ENCODE measurements around the gene ZNF181.
A peak's percentile ranks its signal among the peaks of the same experiment; 100 is the strongest.

Gene ZNF181

GRCh38 chr19:34767951-34768350, 33.9 kb downstream of the ZNF181 start:
- TF ChIP-seq POLR2AphosphoS5 (IDR thresholded peaks at IDR 0.05; ENCODE audit: low read depth, low read length) (no peak), FOXP2 (optimal IDR thresholded peaks at IDR 0.05; ENCODE audit: borderline replicate concordance, extremely low read depth, extremely low read length, insufficient read depth) (no peak), SIN3A (IDR thresholded peaks at IDR 0.05; ENCODE audit: borderline replicate concordance, insufficient read depth, low read length) (no peak), TAF1 (IDR thresholded peaks at IDR 0.05; ENCODE audit: borderline replicate concordance, insufficient read depth, low read length) (no peak), REST (IDR thresholded peaks at IDR 0.05; ENCODE audit: insufficient read depth in 1 of 2, low read depth in 2 of 2, low read length in 2 of 2) (no peak)

- no peak for TF ChIP-seq REST (IDR thresholded peaks at IDR 0.05; ENCODE audit: insufficient read depth in 1 of 2, low read depth in 2 of 2, low read length in 2 of 2)
- peak; percentile 76 for TF ChIP-seq POLR2AphosphoS5 (IDR thresholded peaks at IDR 0.05; ENCODE audit: low read depth, low read length)
- TF ChIP-seq FOXP2 (optimal IDR thresholded peaks at IDR 0.05; ENCODE audit: borderline replicate concordance, extremely low read depth, extremely low read length, insufficient read depth) = peak; percentile 71
- TF ChIP-seq TAF1 (IDR thresholded peaks at IDR 0.05; ENCODE audit: borderline replicate concordance, insufficient read depth, low read length) = peak; percentile 80; the same call in 1 of the 2 replicates
- peak; percentile 52; the same call in 1 of the 2 replicates for TF ChIP-seq SIN3A (IDR thresholded peaks at IDR 0.05; ENCODE audit: borderline replicate concordance, insufficient read depth, low read length)
Measured at GRCh38 chr19:34772697-34773554, 38.9 kb downstream of the ZNF181 start, which contains the start of gene ZNF599. Gene ZNF599, minus strand, starts transcription at chr19:34773215. Its CDS starts 374 bp downstream, at chr19:34772841.

GRCh38 chr19:34773555-34773864, 39.5 kb downstream of the ZNF181 start:
- TF ChIP-seq POLR2AphosphoS5 (IDR thresholded peaks at IDR 0.05; ENCODE audit: low read depth, low read length) (no peak), SIN3A (IDR thresholded peaks at IDR 0.05; ENCODE audit: borderline replicate concordance, insufficient read depth, low read length) (no peak), TAF1 (IDR thresholded peaks at IDR 0.05; ENCODE audit: borderline replicate concordance, insufficient read depth, low read length) (no peak), REST (IDR thresholded peaks at IDR 0.05; ENCODE audit: insufficient read depth in 1 of 2, low read depth in 2 of 2, low read length in 2 of 2) (no peak), FOXP2 (optimal IDR thresholded peaks at IDR 0.05; ENCODE audit: borderline replicate concordance, extremely low read depth, extremely low read length, insufficient read depth) (no peak)

- no peak for TF ChIP-seq FOXP2 (optimal IDR thresholded peaks at IDR 0.05; ENCODE audit: borderline replicate concordance, extremely low read depth, extremely low read length, insufficient read depth)
- no peak for TF ChIP-seq SIN3A (IDR thresholded peaks at IDR 0.05; ENCODE audit: borderline replicate concordance, insufficient read depth, low read length)
- no peak for TF ChIP-seq POLR2AphosphoS5 (IDR thresholded peaks at IDR 0.05; ENCODE audit: low read depth, low read length)
- TF ChIP-seq REST (IDR thresholded peaks at IDR 0.05; ENCODE audit: insufficient read depth in 1 of 2, low read depth in 2 of 2, low read length in 2 of 2) = no peak
- TF ChIP-seq TAF1 (IDR thresholded peaks at IDR 0.05; ENCODE audit: borderline replicate concordance, insufficient read depth, low read length) = no peak
Measured at GRCh38 chr19:34774857-34775256, 40.8 kb downstream of the ZNF181 start.

All from PFSK-1 (cell line).